H7 (cell line): ENCODE data around the gene SLC1A4. TPM values are rescaled to one million over a fixed set of nuclear protein-coding genes. Genes with fewer than 3 reads are reported as not detected.

Experiments used
- DNase-seq: peaks from one replicate; pipeline ENCODE4 v3.0.0; 2012
- H3K27me3 ChIP-seq: 2 replicates; pipeline ENCODE4 v1.6.0; 2011; ENCODE audit warnings: mild to moderate bottlenecking, low read length; ENCODE audit not compliant: control insufficient read depth, insufficient read depth
- H3K36me3 ChIP-seq: replicated peaks from 2 replicates; pipeline ENCODE4 v1.5.1; 2011; ENCODE audit warnings: low read length; ENCODE audit not compliant: control insufficient read depth, insufficient read depth
- H3K4me3 ChIP-seq: 2 replicates; pipeline ENCODE4 v1.5.1; 2011; ENCODE audit warnings: low read depth, mild to moderate bottlenecking, control low read depth, low read length, moderate library complexity; ENCODE audit not compliant: insufficient read depth
- total RNA-seq: library from RNA; depleted of rRNA; stranded (reverse); fragments of >200 nt; shearing (Covaris generic); gene quantifications from 2 replicates; pipeline ENCODE4 v1.2.3, GENCODE V29; 2014; rRNA removed

The SLC1A4 gene
- total RNA-seq, 1 experiment from 2014 or later: 2.5 TPM

- peak; percentile 15 for DNase-seq
- Histone ChIP-seq H3K4me3 (no peak overlapping the region), H3K27me3 (no peaks in the 10 kb centered on the region), H3K36me3 (peaks cover 23% of the 10 kb centered on the region)
Measured at GRCh38 chr2:65067806-65068553, 78.8 kb downstream of the SLC1A4 start.

- Histone ChIP-seq H3K27me3 (no peaks in the 10 kb centered on the region), H3K4me3 (no peak overlapping the region), H3K36me3 (peaks cover 28% of the 10 kb centered on the region)
- peak; percentile 10 for DNase-seq
Measured at GRCh38 chr2:65069439-65069824, 80.2 kb downstream of the SLC1A4 start.

GRCh38 chr2:65070172-65070830 lies 81.1 kb downstream of the SLC1A4 start:
- Histone ChIP-seq H3K4me3 (no peak overlapping the region), H3K27me3 (no peaks in the 10 kb centered on the region), H3K36me3 (peaks cover 33% of the 10 kb centered on the region)
- DNase-seq: peak; percentile 49

GRCh38 chr2:65070856-65071255 lies 81.7 kb downstream of the SLC1A4 start:
- H3K4me3 ChIP-seq: no peak overlapping the region
- DNase-seq: peak; percentile 6
- H3K27me3 ChIP-seq: no peaks in the 10 kb centered on the region
- H3K36me3 ChIP-seq: peaks cover 33% of the 10 kb centered on the region

- DNase-seq: peak; percentile 68
- Histone ChIP-seq H3K36me3 (peaks cover 34% of the 10 kb centered on the region), H3K4me3 (no peak overlapping the region), H3K27me3 (no peaks in the 10 kb centered on the region)
Measured at GRCh38 chr2:65071499-65072180, 82.4 kb downstream of the SLC1A4 start.

GRCh38 chr2:65072181-65072970 lies 83.2 kb downstream of the SLC1A4 start:
- Histone ChIP-seq H3K27me3 (no peaks in the 10 kb centered on the region), H3K4me3 (no peak overlapping the region), H3K36me3 (peaks cover 34% of the 10 kb centered on the region)
- DNase-seq: peak; percentile 13

Other genes with a start within 250 kb of the SLC1A4 start
- 10.3 and 15.1 TPM in 2 replicates for gene CEP68, start 67.0 kb downstream of the SLC1A4 start, total RNA-seq
- gene RAB1A, start 140.7 kb downstream of the SLC1A4 start, total RNA-seq: 73.7 and 76.9 TPM in 2 replicates
- gene ACTR2, start 238.4 kb downstream of the SLC1A4 start, total RNA-seq: 42.1 and 47.9 TPM in 2 replicates